ENCODE data around the gene CHI3L2. TPM values are rescaled to one million over a fixed set of nuclear protein-coding genes. Genes with fewer than 3 reads are reported as not detected.
A peak's percentile ranks its signal among the peaks of the same experiment; 100 is the strongest.

CHI3L2 gene
- total and polyA plus RNA-seq, 9 of the 15 experiments (the other 6 are each of a cell fraction or from before 2014, with no cell fraction given): 0.07 to 0.27 (median 0.15) TPM; not detected in 6

GRCh38 chr1:111225091-111225490 lies 2.4 kb upstream of the CHI3L2 start (continued):
- no peak for TF ChIP-seq ETV6 (IDR thresholded peaks at IDR 0.05; ENCODE audit: borderline replicate concordance in 1 of 2, low read depth in 2 of 2, low read length in 1 of 2)
- TF ChIP-seq ETV6 (CRISPR knock-in tag; IDR thresholded peaks at IDR 0.05; ENCODE audit: borderline replicate concordance): no peak
- TF ChIP-seq E4F1 (CRISPR knock-in tag; IDR thresholded peaks at IDR 0.05; ENCODE audit: borderline replicate concordance): no peak
- TF ChIP-seq CBFA2T3 (IDR thresholded peaks at IDR 0.05): peak; percentile 66
- TF ChIP-seq PBX2 (CRISPR knock-in tag; IDR thresholded peaks at IDR 0.05; ENCODE audit: low read depth): no peak
- 0 out of 2 replicates have a peak, but pooled peaks have one; percentile 18 for TF ChIP-seq PBX2 (tag; conservative IDR thresholded peaks at IDR 0.05; ENCODE audit: low read depth)
- no peak for TF ChIP-seq ETS1 (conservative IDR thresholded peaks at IDR 0.05; ENCODE audit: control insufficient read depth, low read depth, low read length)
- no peak for TF ChIP-seq E2F3 (CRISPR knock-in tag; IDR thresholded peaks at IDR 0.05)
- no peak for TF ChIP-seq TSC22D4 (tag; IDR thresholded peaks at IDR 0.05)
